Stimulated activated naive CD8-positive, alpha-beta T cell treated with anti-CD3 and anti-CD28 coated beads, Interleukin-15, Interleukin-2, amounts not matched to agents 100 ng/mL and 50 ng/mL, for 24 hours (primary cell): ENCODE measurements around the gene TM9SF3.

ENCODE experiments used
- H3K27ac Mint-ChIP-seq: one replicate; pipeline ENCODE4 v1.8.0; 2021; ENCODE audit warnings: mild to moderate bottlenecking, mixed read lengths
- H3K27me3 Mint-ChIP-seq: one replicate; pipeline ENCODE4 v1.8.0; 2021; ENCODE audit warnings: mixed read lengths
- H3K36me3 Mint-ChIP-seq: one replicate; pipeline ENCODE4 v1.8.0; 2021; ENCODE audit warnings: low read depth, mixed read lengths
- H3K4me1 Mint-ChIP-seq: one replicate; pipeline ENCODE4 v1.8.0; 2021; ENCODE audit warnings: low read depth, mixed read lengths
- H3K4me3 Mint-ChIP-seq: one replicate; pipeline ENCODE4 v1.8.0; 2021; ENCODE audit warnings: mild to moderate bottlenecking, mixed read lengths
- H3K9me3 Mint-ChIP-seq: one replicate; pipeline ENCODE4 v1.8.0; 2021; ENCODE audit warnings: mixed read lengths

Gene TM9SF3

DNA sequence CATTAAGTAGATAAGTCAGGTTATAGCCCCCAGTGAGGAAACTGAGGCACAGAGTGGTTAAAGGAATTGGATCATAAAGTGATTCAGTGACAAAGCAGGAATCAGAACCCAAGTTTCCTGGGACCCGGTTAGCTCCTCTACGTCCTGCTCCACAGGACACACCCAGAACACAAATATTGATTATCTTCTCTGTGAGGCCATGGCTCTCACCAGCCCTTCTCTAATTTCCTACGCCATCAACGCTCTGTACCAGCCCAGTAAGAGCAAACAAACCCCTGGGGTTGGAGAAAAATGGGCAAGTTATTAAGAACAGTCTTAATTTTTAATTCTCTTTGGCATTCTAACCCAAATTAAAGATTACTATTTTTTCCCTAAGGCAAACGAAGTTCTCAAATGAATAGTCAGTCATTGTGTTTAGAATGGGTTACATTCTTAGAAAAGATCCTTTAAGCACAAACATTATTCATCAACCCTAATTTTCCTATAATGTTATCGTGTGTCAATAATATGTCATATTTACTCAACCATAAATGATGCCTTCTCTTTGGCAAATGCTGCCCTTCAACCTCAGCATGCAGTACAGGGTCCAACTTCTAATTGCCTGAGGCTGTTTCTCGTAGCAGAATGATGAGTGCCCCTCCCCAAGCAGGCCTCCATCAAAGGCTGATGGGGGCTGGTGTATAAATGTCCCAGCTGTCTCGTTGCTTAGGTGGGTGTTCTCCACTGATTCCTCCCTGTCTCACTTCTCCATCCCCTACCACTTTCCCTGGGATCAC, 25.4 kb upstream of the TM9SF3 start:
- H3K36me3 Mint-ChIP-seq: peaks cover 4% of the 10 kb centered on the region
- H3K4me1 Mint-ChIP-seq: peaks cover 6% of the 10 kb centered on the region
- H3K27ac Mint-ChIP-seq: no peak overlapping the region
- no peaks in the 10 kb centered on the region for H3K27me3 Mint-ChIP-seq
- no peaks in the 10 kb centered on the region for H3K9me3 Mint-ChIP-seq
- H3K4me3 Mint-ChIP-seq: no peak overlapping the region

DNA sequence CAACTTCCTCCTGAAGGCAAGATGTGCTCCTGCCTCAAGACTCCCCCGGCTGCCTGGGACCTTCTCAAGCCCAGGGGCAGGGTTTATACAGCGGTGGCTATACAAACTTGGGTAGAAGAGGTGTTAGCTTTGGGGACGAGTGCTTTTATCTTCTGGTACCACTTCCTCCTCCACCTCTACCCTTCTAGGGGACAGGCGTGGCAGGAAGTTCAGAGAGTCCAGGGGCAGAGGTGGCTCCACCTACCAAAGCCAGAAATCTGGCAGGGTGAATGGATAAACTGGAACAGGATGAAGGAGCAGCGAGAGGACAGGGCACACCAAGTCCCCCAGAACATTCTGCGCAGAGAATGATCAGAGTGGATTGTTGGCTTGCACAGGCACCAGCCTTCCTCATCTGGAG, 24.0 kb upstream of the TM9SF3 start:
- no peaks in the 10 kb centered on the region for H3K27me3 Mint-ChIP-seq
- H3K9me3 Mint-ChIP-seq: no peaks in the 10 kb centered on the region
- H3K27ac Mint-ChIP-seq: no peak overlapping the region
- H3K36me3 Mint-ChIP-seq: peaks cover 4% of the 10 kb centered on the region
- peaks cover 6% of the 10 kb centered on the region for H3K4me1 Mint-ChIP-seq
- no peak overlapping the region for H3K4me3 Mint-ChIP-seq

DNA sequence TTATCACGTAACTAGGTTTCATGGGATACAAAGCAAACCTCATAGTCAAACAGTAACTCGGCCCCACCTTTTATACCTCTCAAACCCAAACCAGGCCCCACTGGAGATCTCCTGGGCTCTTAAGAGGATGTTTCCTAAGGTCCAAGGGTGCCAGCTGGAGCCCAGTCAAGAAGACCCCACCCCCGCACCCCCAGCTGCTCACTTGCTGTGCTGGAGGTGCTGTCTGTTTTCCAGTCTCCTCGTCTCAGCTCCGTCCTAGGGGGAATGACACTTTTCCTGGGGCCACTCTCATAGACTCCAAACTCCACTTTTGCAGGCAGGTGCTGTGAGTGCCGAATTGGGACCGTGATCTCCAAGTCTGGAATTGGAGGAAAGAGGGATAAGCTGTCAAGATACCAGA, 22.7 kb upstream of the TM9SF3 start:
- H3K4me1 Mint-ChIP-seq: peaks cover 6% of the 10 kb centered on the region
- no peak overlapping the region for H3K4me3 Mint-ChIP-seq
- no peaks in the 10 kb centered on the region for H3K27me3 Mint-ChIP-seq
- no peak overlapping the region for H3K27ac Mint-ChIP-seq
- H3K9me3 Mint-ChIP-seq: no peaks in the 10 kb centered on the region
- no peaks in the 10 kb centered on the region for H3K36me3 Mint-ChIP-seq

DNA sequence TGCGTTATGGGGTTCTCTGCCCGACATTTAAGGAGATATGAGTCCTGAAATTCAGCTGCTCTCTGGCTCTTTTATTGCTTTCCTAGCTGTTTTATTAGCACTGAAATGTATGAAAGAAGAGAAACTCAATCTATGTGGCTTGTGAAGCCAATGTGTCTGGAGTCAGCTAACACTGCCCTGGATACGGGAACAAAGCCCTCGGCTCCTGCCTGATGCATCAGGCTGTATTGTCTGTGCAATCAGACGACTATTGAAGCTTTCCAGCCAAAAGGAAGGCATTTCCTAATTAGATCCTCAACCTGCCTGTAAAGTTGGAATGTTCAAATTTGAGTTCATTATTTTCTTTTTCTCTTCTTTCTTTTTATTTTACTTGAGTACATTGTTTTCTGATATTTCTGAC, 22.0 kb upstream of the TM9SF3 start:
- Mint-ChIP-seq H3K27me3 (no peaks in the 10 kb centered on the region), H3K9me3 (no peaks in the 10 kb centered on the region), H3K4me1 (peaks cover 6% of the 10 kb centered on the region), H3K27ac (no peak overlapping the region), H3K4me3 (no peak overlapping the region), H3K36me3 (no peaks in the 10 kb centered on the region)

DNA sequence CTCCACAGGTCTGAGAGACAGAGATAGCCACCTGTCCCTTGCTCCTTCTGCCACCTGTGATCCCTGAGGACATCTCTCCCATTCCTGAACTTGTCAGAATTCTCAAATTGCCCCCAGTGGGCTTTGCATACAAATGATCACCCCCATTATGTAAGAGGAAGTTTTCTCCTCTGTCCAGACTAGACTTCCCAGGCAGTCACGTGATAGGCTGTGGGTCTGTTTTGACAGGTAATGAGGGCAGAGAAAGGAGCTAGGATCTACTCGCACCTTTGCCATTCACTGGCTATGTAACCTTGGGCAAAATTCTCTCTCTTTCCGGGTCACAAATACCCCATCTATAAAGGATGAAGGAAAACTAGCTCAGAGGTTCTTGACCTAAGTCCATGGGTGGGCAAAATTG, 21.4 kb upstream of the TM9SF3 start:
- H3K4me1 Mint-ChIP-seq: peaks cover 6% of the 10 kb centered on the region
- no peaks in the 10 kb centered on the region for H3K36me3 Mint-ChIP-seq
- no peak overlapping the region for H3K27ac Mint-ChIP-seq
- no peaks in the 10 kb centered on the region for H3K27me3 Mint-ChIP-seq
- H3K4me3 Mint-ChIP-seq: no peak overlapping the region
- H3K9me3 Mint-ChIP-seq: no peaks in the 10 kb centered on the region

DNA sequence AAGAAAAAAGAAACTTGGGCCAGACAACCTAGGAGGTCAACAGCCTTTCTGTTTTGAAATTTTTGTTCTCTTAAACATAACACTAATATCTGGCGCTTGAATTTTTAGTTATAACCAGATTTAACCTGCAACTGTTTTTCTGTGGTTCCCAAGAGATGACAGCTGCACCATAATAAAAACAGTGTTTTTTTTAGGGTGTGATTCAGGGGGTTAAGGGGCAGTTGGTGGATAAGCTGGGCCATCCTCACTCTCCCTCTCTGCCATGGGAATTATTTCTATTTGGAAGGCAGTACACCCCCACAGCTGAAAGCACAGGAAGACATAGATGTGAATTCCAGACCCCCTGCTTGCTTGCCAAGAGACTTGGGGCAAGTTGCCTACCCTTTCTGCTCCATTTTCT, 20.1 kb upstream of the TM9SF3 start:
- H3K4me3 Mint-ChIP-seq: no peak overlapping the region
- no peaks in the 10 kb centered on the region for H3K36me3 Mint-ChIP-seq
- H3K4me1 Mint-ChIP-seq: peaks cover 6% of the 10 kb centered on the region
- H3K27me3 Mint-ChIP-seq: no peaks in the 10 kb centered on the region
- H3K9me3 Mint-ChIP-seq: no peaks in the 10 kb centered on the region
- no peak overlapping the region for H3K27ac Mint-ChIP-seq

DNA sequence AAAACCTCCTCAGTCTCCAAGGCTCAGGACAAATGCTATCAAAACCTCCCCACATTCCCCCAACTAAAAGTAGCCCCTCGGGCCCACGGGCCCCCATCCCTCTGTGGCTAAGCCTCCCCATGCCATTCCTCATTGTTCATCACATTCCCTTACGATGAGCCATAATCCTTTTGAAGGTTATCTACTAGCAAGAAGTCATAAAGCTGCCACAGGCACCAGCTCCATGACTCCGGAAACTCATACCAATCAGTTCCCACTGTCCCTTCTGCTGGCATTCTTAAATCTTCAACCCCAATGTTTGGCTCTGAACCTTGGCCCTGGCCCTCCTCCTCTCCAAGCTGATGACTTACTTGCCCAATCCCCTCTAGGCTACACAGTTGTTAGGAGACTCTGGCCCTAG, 19.4 kb upstream of the TM9SF3 start:
- peaks cover 6% of the 10 kb centered on the region for H3K4me1 Mint-ChIP-seq
- H3K27ac Mint-ChIP-seq: no peak overlapping the region
- no peaks in the 10 kb centered on the region for H3K9me3 Mint-ChIP-seq
- H3K4me3 Mint-ChIP-seq: no peak overlapping the region
- H3K36me3 Mint-ChIP-seq: no peaks in the 10 kb centered on the region
- no peaks in the 10 kb centered on the region for H3K27me3 Mint-ChIP-seq

DNA sequence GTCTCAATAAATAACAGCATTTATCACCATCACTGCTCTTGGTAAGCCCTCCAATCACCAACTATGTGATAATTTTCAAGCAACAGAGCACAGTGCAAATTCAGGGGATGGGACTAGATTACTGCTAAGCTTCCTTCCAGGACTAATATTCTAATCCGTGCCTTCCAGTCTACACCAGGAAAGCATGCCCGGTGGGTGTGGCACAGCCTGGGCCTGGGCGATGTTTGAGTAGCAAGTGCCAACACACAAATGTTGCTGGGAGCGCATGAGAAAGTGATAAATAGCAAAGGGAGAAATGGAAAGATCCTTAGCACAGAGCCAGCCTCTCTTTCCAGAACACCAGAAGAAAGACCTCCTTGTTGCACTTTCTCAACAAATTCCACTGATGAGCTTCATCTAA, 13.5 kb upstream of the TM9SF3 start:
- H3K4me3 Mint-ChIP-seq: no peak overlapping the region
- no peaks in the 10 kb centered on the region for H3K27me3 Mint-ChIP-seq
- H3K27ac Mint-ChIP-seq: no peak overlapping the region
- H3K4me1 Mint-ChIP-seq: no peaks in the 10 kb centered on the region
- peaks cover under 1% of the 10 kb centered on the region for H3K36me3 Mint-ChIP-seq
- H3K9me3 Mint-ChIP-seq: no peaks in the 10 kb centered on the region

DNA sequence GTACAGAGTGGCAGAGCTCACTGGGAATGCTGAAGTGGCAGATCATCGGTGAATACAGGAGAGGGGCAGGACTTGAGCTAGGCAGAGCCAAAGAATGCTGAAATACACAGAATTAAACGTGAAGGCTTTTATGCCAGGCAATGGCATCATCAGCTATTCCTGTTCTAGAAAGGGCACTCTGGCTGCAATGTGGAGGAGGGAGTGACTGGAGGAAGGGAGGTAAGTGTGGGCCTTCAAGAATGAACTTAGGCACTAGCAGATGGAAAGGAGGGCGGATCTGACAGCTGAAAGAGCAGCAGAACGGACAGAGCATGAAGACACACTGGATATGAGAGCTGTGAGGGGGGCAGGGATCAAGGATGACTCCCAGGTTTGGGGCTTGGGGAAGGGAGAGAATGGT, 12.0 kb upstream of the TM9SF3 start:
- Mint-ChIP-seq H3K4me1 (no peaks in the 10 kb centered on the region), H3K4me3 (no peak overlapping the region), H3K36me3 (peaks cover 10% of the 10 kb centered on the region), H3K27me3 (no peaks in the 10 kb centered on the region), H3K9me3 (no peaks in the 10 kb centered on the region), H3K27ac (no peak overlapping the region)

DNA sequence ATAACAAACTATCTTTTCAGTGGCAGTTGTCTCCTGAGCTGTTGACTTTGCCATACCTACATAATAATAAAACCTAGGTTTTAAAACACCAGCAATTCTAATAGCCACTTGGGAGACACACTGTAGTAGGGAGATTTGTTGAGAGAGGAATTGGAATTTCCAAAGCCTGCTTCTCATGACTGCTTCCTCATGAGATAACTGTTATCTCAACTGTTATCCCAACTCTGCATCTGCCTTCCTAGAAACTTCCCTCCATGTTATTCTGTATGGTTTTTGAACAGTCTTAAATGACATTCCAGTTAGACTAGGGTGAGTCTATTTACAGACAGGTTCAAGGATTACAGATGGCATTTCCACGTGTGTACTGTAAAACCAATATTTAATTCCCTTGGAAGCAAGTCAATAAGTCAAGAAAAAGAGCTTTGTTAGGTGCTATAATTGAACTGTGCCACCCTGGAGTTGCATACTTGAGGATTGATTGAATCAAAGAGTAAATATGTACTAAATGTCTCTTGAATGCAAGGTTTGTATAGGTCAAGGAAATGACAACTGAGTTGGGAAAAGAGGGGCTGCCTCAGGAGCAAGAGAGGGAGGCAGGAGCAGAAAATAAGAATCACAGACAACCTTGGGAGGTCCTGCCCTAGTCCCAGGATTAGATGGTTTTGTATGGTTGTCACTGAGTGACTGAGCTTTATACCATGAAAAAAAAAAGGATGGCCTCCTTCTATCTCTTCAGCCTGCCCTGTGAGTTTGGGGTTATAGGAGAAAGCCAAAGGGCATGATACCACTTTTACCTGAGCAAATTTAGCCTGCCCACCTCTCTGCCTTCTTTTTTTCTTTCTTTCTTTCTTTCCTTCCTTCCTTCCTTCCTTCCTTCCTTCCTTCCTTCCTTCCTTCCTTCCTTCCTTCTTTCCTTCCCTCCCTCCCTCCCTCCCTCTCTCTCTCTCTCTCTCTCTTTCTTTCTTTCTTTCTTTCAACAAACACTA, 9.9 kb upstream of the TM9SF3 start:
- Mint-ChIP-seq H3K4me3 (no peak overlapping the region), H3K9me3 (no peaks in the 10 kb centered on the region), H3K27ac (no peak overlapping the region), H3K27me3 (no peaks in the 10 kb centered on the region), H3K4me1 (no peaks in the 10 kb centered on the region), H3K36me3 (peaks cover 14% of the 10 kb centered on the region)

DNA sequence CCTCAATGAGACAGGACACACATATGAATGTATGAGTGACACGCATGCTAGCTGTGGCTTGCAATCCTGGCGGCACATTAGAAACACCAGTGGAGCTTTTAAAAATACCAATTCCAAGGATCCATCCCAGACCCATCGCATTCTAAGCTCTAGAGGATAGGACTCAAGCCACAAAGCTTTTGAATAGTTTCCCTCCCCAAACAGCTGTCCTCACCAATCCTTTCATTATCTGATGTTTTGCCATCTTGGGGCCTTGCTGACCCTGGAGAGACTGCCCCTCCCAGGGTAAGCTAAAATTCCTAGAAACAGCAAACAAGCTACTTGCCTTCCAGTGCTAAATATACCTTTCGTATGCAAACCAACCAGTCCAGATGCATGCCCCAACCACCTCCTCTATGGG, 8.9 kb upstream of the TM9SF3 start:
- Mint-ChIP-seq H3K36me3 (peaks cover 17% of the 10 kb centered on the region), H3K4me3 (no peak overlapping the region), H3K27me3 (no peaks in the 10 kb centered on the region), H3K4me1 (no peaks in the 10 kb centered on the region), H3K27ac (no peak overlapping the region), H3K9me3 (no peaks in the 10 kb centered on the region)

DNA sequence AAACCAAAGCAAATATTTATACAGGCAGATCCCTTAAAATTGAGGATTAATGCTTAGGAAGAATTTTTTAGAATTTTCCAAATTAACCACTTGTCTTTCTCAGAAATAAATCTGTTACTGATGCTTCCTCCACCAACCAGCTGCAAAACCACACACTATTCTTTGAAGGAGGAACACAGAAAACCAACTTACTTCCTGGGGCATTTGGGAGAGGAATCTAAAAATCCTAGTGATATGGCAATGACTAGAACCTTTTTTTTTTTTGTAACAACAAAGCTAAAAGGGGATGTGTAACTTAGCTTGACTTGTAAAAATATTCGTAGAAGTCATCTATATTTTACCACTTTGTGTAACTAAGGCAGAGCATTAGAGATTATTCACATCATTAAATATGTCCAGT, 5.1 kb upstream of the TM9SF3 start:
- no peak overlapping the region for H3K4me3 Mint-ChIP-seq
- H3K27me3 Mint-ChIP-seq: no peaks in the 10 kb centered on the region
- peaks cover 17% of the 10 kb centered on the region for H3K36me3 Mint-ChIP-seq
- H3K4me1 Mint-ChIP-seq: peaks cover 3% of the 10 kb centered on the region
- no peak overlapping the region for H3K27ac Mint-ChIP-seq
- H3K9me3 Mint-ChIP-seq: no peaks in the 10 kb centered on the region

DNA sequence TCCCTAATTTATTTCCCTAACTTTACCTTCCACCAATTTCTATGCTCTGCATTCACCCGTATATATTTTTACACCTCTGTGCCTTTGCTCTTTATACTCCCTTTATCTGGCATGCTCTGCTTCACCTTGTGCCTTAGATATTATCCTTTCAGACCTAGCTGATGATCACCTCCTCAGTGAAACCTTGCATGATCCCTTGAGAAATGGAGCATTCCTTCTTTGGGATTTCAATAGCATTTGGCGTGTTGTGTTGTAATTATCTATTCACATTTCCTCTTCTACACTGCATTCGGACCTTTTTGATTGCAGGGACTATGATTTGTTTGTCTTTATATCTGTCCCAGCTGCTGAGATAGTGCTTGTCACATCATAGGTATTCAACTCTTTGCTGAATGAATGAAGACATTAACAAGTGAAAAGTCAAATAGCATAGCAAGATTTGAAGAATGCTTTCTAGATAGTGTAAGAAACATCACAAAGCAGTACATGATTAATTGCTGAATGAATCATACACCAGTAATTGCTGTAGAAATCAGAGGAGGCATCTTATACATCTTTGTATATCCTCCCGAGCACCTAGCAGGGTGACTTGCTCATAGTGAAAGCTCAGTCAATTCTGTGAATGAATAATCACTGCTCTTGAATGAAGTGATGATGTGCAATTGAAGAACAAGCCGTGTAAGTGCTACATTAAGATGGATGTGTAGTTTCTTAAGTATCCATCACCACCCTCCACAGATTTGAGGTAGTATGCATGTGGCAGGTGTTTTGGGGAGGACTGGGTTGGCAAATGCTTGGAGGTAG, 2.0 kb upstream of the TM9SF3 start:
- H3K27ac Mint-ChIP-seq: no peak overlapping the region
- H3K9me3 Mint-ChIP-seq: no peaks in the 10 kb centered on the region
- H3K4me3 Mint-ChIP-seq: no peak overlapping the region
- peaks cover 22% of the 10 kb centered on the region for H3K4me1 Mint-ChIP-seq
- H3K36me3 Mint-ChIP-seq: peaks cover 18% of the 10 kb centered on the region
- no peaks in the 10 kb centered on the region for H3K27me3 Mint-ChIP-seq

DNA sequence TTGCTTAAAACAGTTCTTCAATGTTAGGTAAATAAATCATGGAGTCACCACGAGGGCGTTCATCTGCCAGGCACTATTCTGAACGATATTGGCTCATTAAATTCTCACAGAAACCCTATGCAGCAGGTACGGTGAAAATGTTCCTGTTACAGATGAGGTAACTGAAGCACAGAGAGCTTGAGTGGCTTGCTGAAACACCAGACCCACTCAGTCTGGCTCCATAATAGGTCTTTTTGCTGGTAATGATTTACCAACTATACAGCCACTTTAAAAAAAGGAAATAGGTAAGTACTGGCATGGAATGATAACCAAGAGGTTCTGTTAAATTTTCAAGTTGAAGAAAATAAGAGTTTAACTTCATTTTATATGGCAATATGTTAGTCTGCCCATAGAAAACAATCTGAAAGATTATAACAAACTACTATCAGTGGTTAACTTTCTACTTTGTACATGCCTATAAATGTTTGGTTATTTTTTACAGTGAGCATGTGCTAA, 1.3 kb upstream of the TM9SF3 start:
- Mint-ChIP-seq H3K36me3 (peaks cover 18% of the 10 kb centered on the region), H3K4me3 (no peak overlapping the region), H3K9me3 (no peaks in the 10 kb centered on the region), H3K4me1 (peaks cover 29% of the 10 kb centered on the region), H3K27ac (no peak overlapping the region), H3K27me3 (no peaks in the 10 kb centered on the region)
